K562 (cell line): ENCODE results near the gene GPR32. TPM values are rescaled to one million over a fixed set of nuclear protein-coding genes. Genes with fewer than 3 reads are reported as not detected.

Experiments
- ETV5 ChIP-seq: sonication (generic); formaldehyde crosslinking; IDR thresholded peaks from 2 replicates; pipeline ENCODE4 v1.4.0; 2020; ENCODE audit warnings: low read depth, mild to moderate bottlenecking, missing genetic modification reagents
- ETV6 ChIP-seq, 3 experiments: fragments of 150-350 bp in 1 of 3; sonication (generic) in 1 of 3; formaldehyde crosslinking in 1 of 3; IDR thresholded peaks; 2 replicates each; pipeline versions ENCODE4 v1.6.1 to v1.8.0; 2014 to 2022; ENCODE audit warnings: borderline replicate concordance in 2 of 3, low read depth in 2 of 3, antibody characterized with exemption in 1 of 3, low read length in 1 of 3, mild to moderate bottlenecking in 1 of 3, missing genetic modification reagents in 1 of 3
- GATAD2A ChIP-seq: fragments of 450-650 bp; IDR thresholded peaks from 2 replicates; pipeline ENCODE4 v1.6.1; 2017
- ID3 ChIP-seq, 2 experiments: fragments of 250-450 bp in 1 of 2; fragments of 450-650 bp in 1 of 2; sonication (Bioruptor Pico) in 1 of 2; IDR thresholded peaks; 2 replicates each; pipeline versions ENCODE4 v1.6.1 to v1.8.0; 2016 to 2021; ENCODE audit warnings: mild to moderate bottlenecking in 2 of 2, moderate library complexity in 2 of 2, missing compliant biosample characterization in 1 of 2, missing genetic modification characterization in 1 of 2
- IFI16 ChIP-seq: fragments of 250-450 bp; sonication (Bioruptor Pico); IDR thresholded peaks from 2 replicates; pipeline ENCODE4 v2.1.2; 2022; ENCODE audit warnings: mild to moderate bottlenecking, inconsistent platforms
- KLF6 ChIP-seq: fragments of 250-450 bp; sonication (Bioruptor Pico); IDR thresholded peaks from 2 replicates; pipeline ENCODE4 v1.4.0; 2020; ENCODE audit warnings: mild to moderate bottlenecking, moderate library complexity, borderline replicate concordance
- PBX2 ChIP-seq, 2 experiments: IDR thresholded peaks in 1 of 2; conservative IDR thresholded peaks in 1 of 2; 2 replicates each; pipeline ENCODE4 v1.6.1; 2016; ENCODE audit warnings: low read depth in 2 of 2, mild to moderate bottlenecking in 1 of 2, missing compliant biosample characterization in 1 of 2, missing genetic modification characterization in 1 of 2, moderate library complexity in 1 of 2
- PRDM10 ChIP-seq: fragments of 450-650 bp; IDR thresholded peaks from 2 replicates; pipeline ENCODE4 v1.6.1; 2018; ENCODE audit not compliant: partially characterized antibody
- SMARCE1 ChIP-seq: fragments of 450-650 bp; IDR thresholded peaks from 2 replicates; pipeline ENCODE4 v1.7.1; 2016; ENCODE audit warnings: mild to moderate bottlenecking
- ZMIZ1 ChIP-seq, 2 experiments: fragments of 150-350 bp in 1 of 2; IDR thresholded peaks; 2 replicates each; pipeline ENCODE4 v1.6.1; 2012 to 2016; ENCODE audit warnings: low read depth in 2 of 2, low read length in 2 of 2, mild to moderate bottlenecking in 1 of 2, moderate library complexity in 1 of 2
- ZNF121 ChIP-seq: sonication (generic); formaldehyde crosslinking; conservative IDR thresholded peaks from 2 replicates; pipeline ENCODE4 v1.8.0; 2022; ENCODE audit warnings: missing genetic modification reagents
- ZNF740 ChIP-seq, 3 experiments: fragments of 200-800 bp in 1 of 3; sonication (Bioruptor generic) in 1 of 3; sonication (generic) in 1 of 3; formaldehyde crosslinking in 1 of 3; IDR thresholded peaks; 2 replicates each; pipeline versions ENCODE4 v1.6.1 to v1.8.0; 2016 to 2022; ENCODE audit warnings: mild to moderate bottlenecking in 2 of 3, missing compliant biosample characterization in 2 of 3, missing genetic modification characterization in 2 of 3, missing genetic modification reagents in 1 of 3
- polyA plus RNA-seq, 8 experiments: library from polyadenylated mRNA; depleted of rRNA in 4 of 8; stranded (reverse) in 5 of 8; unstranded in 3 of 8; fragments of >200 nt; fragmentation: Nextera tagmentation in 2 of 8; fragmentation: Illumina TruSeq in 1 of 8; extraction: Ambion mirVana in 2 of 8; extraction: Trizol in 1 of 8; gene quantifications; 2 replicates each; pipeline versions ENCODE4 v1.2.1 to v1.2.3, GENCODE V29; 2011 to 2014; ENCODE audit warnings: inconsistent platforms in 1 of 8, missing spikeins in 1 of 8
- total RNA-seq, 7 experiments: library from RNA; depleted of rRNA in 6 of 7; stranded (reverse); fragments of >200 nt in 6 of 7; fragmentation: Illumina TruSeq in 2 of 7; extraction: Trizol in 2 of 7; gene quantifications; 2 replicates each; pipeline versions ENCODE4 v1.2.1 to v1.2.3, GENCODE V29; 2011 to 2021; ENCODE audit warnings: low replicate concordance in 1 of 7

GPR32 gene
- total and polyA plus RNA-seq, 9 of the 15 experiments (the other 6 are each of a cell fraction or from before 2014, with no cell fraction given): not detected

- no peak for TF ChIP-seq PBX2 (CRISPR knock-in tag; IDR thresholded peaks at IDR 0.05; ENCODE audit: low read depth)
- no peak for TF ChIP-seq PBX2 (tag; conservative IDR thresholded peaks at IDR 0.05; ENCODE audit: low read depth)
- TF ChIP-seq ZNF121 (CRISPR knock-in tag): no peak
- no peak for TF ChIP-seq ID3 (CRISPR knock-in tag; IDR thresholded peaks at IDR 0.05)
- TF ChIP-seq ID3 (tag; IDR thresholded peaks at IDR 0.05): peak; percentile 65
- TF ChIP-seq IFI16: no peak
- peak; percentile 84 for TF ChIP-seq SMARCE1
- peak; percentile 27; the same call in 1 of the 2 replicates for TF ChIP-seq GATAD2A
- peak; percentile 37 for TF ChIP-seq PRDM10
- TF ChIP-seq ZNF740 (CRISPR knock-in tag; IDR thresholded peaks at IDR 0.05): no peak
- no peak for TF ChIP-seq ZNF740 (tag; IDR thresholded peaks at IDR 0.05)
- 0 out of 4 replicates have a peak, but pooled peaks of 1 of the 2 experiments have one; percentile 27 for TF ChIP-seq ETV6 (IDR thresholded peaks at IDR 0.05; ENCODE audit: borderline replicate concordance in 1 of 2, low read depth in 2 of 2, low read length in 1 of 2)
- TF ChIP-seq ETV6 (CRISPR knock-in tag; IDR thresholded peaks at IDR 0.05; ENCODE audit: borderline replicate concordance): no peak
- TF ChIP-seq KLF6 (CRISPR knock-in tag): no peak
- peak in 1 of 2 experiments; percentile 50; a peak in 1 of 4 replicates for TF ChIP-seq ZMIZ1 (IDR thresholded peaks at IDR 0.05; ENCODE audit: low read depth in 2 of 2, low read length in 2 of 2)
- TF ChIP-seq ETV5 (CRISPR knock-in tag): peak; percentile 71
Observed at GRCh38 chr19:50741179-50741933, 28.9 kb upstream of the GPR32 start (continued).
